Ureter (tissue), 1 donor: ENCODE data around the gene ITGA1. TPM values are rescaled to one million over a fixed set of nuclear protein-coding genes. Genes with fewer than 3 reads are reported as not detected.
"Not testable (repeated sequence)": the region's sequence is repeated elsewhere in the genome, so short reads cannot be mapped to it uniquely, and the experiment has no call there.

Source experiments
- DNase-seq: peaks from one replicate; pipeline ENCODE4 v3.0.0-alpha.2; 2020; ENCODE audit warnings: low spot score
- total RNA-seq: library from RNA; stranded (reverse); gene quantifications from one replicate; pipeline ENCODE4 v1.2.4, GENCODE V29; 2023
- donor health status: DM: yes; HTN: yes; CAD: no.

Gene ITGA1
- total RNA-seq, 1 donor from 2014 or later: 170 TPM

GRCh38 chr5:52827815-52828214 is 40.1 kb downstream of the ITGA1 start:
- no peak for DNase-seq

- no peak for DNase-seq
Measured at GRCh38 chr5:52829664-52830063, 41.9 kb downstream of the ITGA1 start.

GRCh38 chr5:52830650-52831049 is 42.9 kb downstream of the ITGA1 start:
- DNase-seq: no peak

- DNase-seq: no peak
Measured at GRCh38 chr5:52831786-52832511, 44.2 kb downstream of the ITGA1 start.

- DNase-seq: no peak
Measured at GRCh38 chr5:52834320-52834719, 46.6 kb downstream of the ITGA1 start.

- DNase-seq: no peak
Measured at GRCh38 chr5:52837068-52837467, 49.4 kb downstream of the ITGA1 start.

- DNase-seq: no peak
Measured at GRCh38 chr5:52837591-52838001, 49.9 kb downstream of the ITGA1 start.

- no peak for DNase-seq
Measured at GRCh38 chr5:52838326-52839015, 50.8 kb downstream of the ITGA1 start.

- DNase-seq: no peak
Measured at GRCh38 chr5:52839285-52839684, 51.6 kb downstream of the ITGA1 start.

- DNase-seq: no peak
Measured at GRCh38 chr5:52840277-52841050, 52.7 kb downstream of the ITGA1 start.

- DNase-seq: no peak
Measured at GRCh38 chr5:52841114-52841513, 53.4 kb downstream of the ITGA1 start.

GRCh38 chr5:52842111-52842510 is 54.4 kb downstream of the ITGA1 start:
- DNase-seq: no peak

- no peak for DNase-seq
Measured at GRCh38 chr5:52844885-52845284, 57.2 kb downstream of the ITGA1 start.

GRCh38 chr5:52846182-52846842 is 58.6 kb downstream of the ITGA1 start:
- no peak for DNase-seq

- not testable (repeated sequence) for DNase-seq
Measured at GRCh38 chr5:52848688-52849087, 61.0 kb downstream of the ITGA1 start.

GRCh38 chr5:52849544-52849943 is 61.8 kb downstream of the ITGA1 start:
- DNase-seq: no peak

GRCh38 chr5:52853650-52854049 is 65.9 kb downstream of the ITGA1 start:
- no peak for DNase-seq

- DNase-seq: no peak
Measured at GRCh38 chr5:52854301-52854700, 66.6 kb downstream of the ITGA1 start.

- DNase-seq: no peak
Measured at GRCh38 chr5:52854949-52855348, 67.2 kb downstream of the ITGA1 start.

- no peak for DNase-seq
Measured at GRCh38 chr5:52856564-52856963, 68.8 kb downstream of the ITGA1 start.

- no peak for DNase-seq
Measured at GRCh38 chr5:52859628-52860027, 71.9 kb downstream of the ITGA1 start.

GRCh38 chr5:52861368-52861767 is 73.7 kb downstream of the ITGA1 start:
- no peak for DNase-seq
